HG03025 (cell line): Measurements from ENCODE around the gene TVP23C.
"Not testable (repeated sequence)": the region's sequence is repeated elsewhere in the genome, so short reads cannot be mapped to it uniquely, and the experiment has no call there.

Source experiments
- ATAC-seq: cut with Tn5 transposase; IDR thresholded peaks from one replicate; pipeline ENCODE4 v1.9.1; 2021; ENCODE audit warnings: mild to moderate bottlenecking, moderate library complexity; ENCODE audit not compliant: unreplicated experiment, low FRiP score

Gene TVP23C

GRCh38 chr17:15533122-15533521 lies 30.2 kb downstream of the TVP23C start:
- not testable (repeated sequence) for ATAC-seq

GRCh38 chr17:15526292-15527218 lies 36.7 kb downstream of the TVP23C start:
- not testable (repeated sequence) for ATAC-seq

- not testable (repeated sequence) for ATAC-seq
Measured at GRCh38 chr17:15524990-15525985, 38.0 kb downstream of the TVP23C start.

- ATAC-seq = no peak
Measured at GRCh38 chr17:15516150-15516549, 47.1 kb downstream of the TVP23C start.

- ATAC-seq = no peak
Measured at GRCh38 chr17:15514469-15514868, 48.8 kb downstream of the TVP23C start.

- ATAC-seq = no peak
Measured at GRCh38 chr17:15513856-15514459, 49.3 kb downstream of the TVP23C start.

- no peak for ATAC-seq
Measured at GRCh38 chr17:15513058-15513791, 50.1 kb downstream of the TVP23C start.

- no peak for ATAC-seq
Measured at GRCh38 chr17:15512071-15512709, 51.1 kb downstream of the TVP23C start.

- no peak for ATAC-seq
Measured at GRCh38 chr17:15511142-15511541, 52.1 kb downstream of the TVP23C start.

- no peak for ATAC-seq
Measured at GRCh38 chr17:15510361-15510760, 52.9 kb downstream of the TVP23C start.

- no peak for ATAC-seq
Measured at GRCh38 chr17:15509095-15509494, 54.2 kb downstream of the TVP23C start.

GRCh38 chr17:15508466-15508865 lies 54.8 kb downstream of the TVP23C start:
- ATAC-seq = no peak

GRCh38 chr17:15507896-15508295 lies 55.4 kb downstream of the TVP23C start:
- ATAC-seq = no peak

GRCh38 chr17:15507001-15507400 lies 56.3 kb downstream of the TVP23C start:
- ATAC-seq = no peak

GRCh38 chr17:15505708-15506107 lies 57.6 kb downstream of the TVP23C start:
- not testable (repeated sequence) for ATAC-seq

GRCh38 chr17:15503731-15504130 lies 59.6 kb downstream of the TVP23C start:
- no peak for ATAC-seq

- ATAC-seq = peak; percentile 86
Measured at GRCh38 chr17:15502369-15503112, 60.7 kb downstream of the TVP23C start.

- no peak for ATAC-seq
Measured at GRCh38 chr17:15501793-15502192, 61.5 kb downstream of the TVP23C start.

- no peak for ATAC-seq
Measured at GRCh38 chr17:15501282-15501681, 62.0 kb downstream of the TVP23C start.
